ENCODE results near the gene ABCB6.

- TF ChIP-seq EZH2 (IDR thresholded peaks at IDR 0.05; ENCODE audit: insufficient read depth, poor library complexity, severe bottlenecking) = no peak
- TF ChIP-seq EZH2phosphoT487 (IDR thresholded peaks at IDR 0.05; ENCODE audit: insufficient read depth, low read depth) = no peak
These were observed 2.2 kb downstream of the ABCB6 start for GRCh38 chr2:219216535-219216915.

Data from GM23248 (cell line).